SU-DHL-6 (cell line): ENCODE results near the gene FIBCD1.

Source experiments
- H2AFZ ChIP-seq: fragments of 200-600 bp; sonication (generic); 2 replicates; pipeline ENCODE4 v1.6.1; 2014; ENCODE audit warnings: low read depth, mild to moderate bottlenecking, moderate library complexity, mixed read lengths, antibody characterized with exemption, low read length; ENCODE audit not compliant: severe bottlenecking
- H3F3A ChIP-seq: fragments of 200-600 bp; shearing (Covaris generic); 2 replicates; pipeline ENCODE4 v1.6.0; 2016; ENCODE audit warnings: antibody characterized with exemption, mild to moderate bottlenecking; ENCODE audit not compliant: insufficient read depth
- H3K27ac ChIP-seq: fragments of 200-600 bp; sonication (generic); 2 replicates; pipeline ENCODE4 v1.5.1; 2016; ENCODE audit warnings: low read depth, mild to moderate bottlenecking, low read length, moderate library complexity, mixed read lengths
- H3K27me3 ChIP-seq: fragments of 200-600 bp; sonication (generic), shearing (Covaris generic); 2 replicates; pipeline ENCODE4 v1.6.0; 2014; ENCODE audit warnings: mild to moderate bottlenecking, low read length
- H3K36me3 ChIP-seq: fragments of 200-600 bp; sonication (generic); 2 replicates; pipeline ENCODE4 v1.6.1; 2014; ENCODE audit warnings: mild to moderate bottlenecking, low read length, mixed read lengths
- H3K4me2 ChIP-seq: fragments of 300-600, 200-600 bp; shearing (Covaris generic), sonication (generic); 2 replicates; pipeline ENCODE4 v1.6.0; 2014; ENCODE audit warnings: low read length, low read depth, mild to moderate bottlenecking; ENCODE audit not compliant: poor library complexity, severe bottlenecking
- H3K4me3 ChIP-seq: fragments of 200-600 bp; sonication (generic); 2 replicates; pipeline ENCODE4 v1.5.1; 2014; ENCODE audit warnings: antibody characterized with exemption, low read length, mild to moderate bottlenecking, mixed read lengths; ENCODE audit not compliant: insufficient read depth, poor library complexity, severe bottlenecking
- H3K79me2 ChIP-seq: fragments of 200-600 bp; sonication (generic); 2 replicates; pipeline ENCODE4 v1.6.1; 2014; ENCODE audit warnings: mild to moderate bottlenecking, low read length, moderate library complexity; ENCODE audit not compliant: insufficient read depth
- H3K9ac ChIP-seq: fragments of 200-600 bp; sonication (generic); 2 replicates; pipeline ENCODE4 v1.7.0; 2014; ENCODE audit warnings: mild to moderate bottlenecking, low read length
- H3K9me2 ChIP-seq: fragments of 200-600 bp; sonication (generic); replicated peaks from 2 replicates; pipeline ENCODE4 v1.6.1; 2014; ENCODE audit warnings: low read length; ENCODE audit not compliant: insufficient read depth
- H3K9me3 ChIP-seq: fragments of 200-600 bp; sonication (generic); 2 replicates; pipeline ENCODE4 v1.6.1; 2014; ENCODE audit warnings: low read length, mixed read lengths; ENCODE audit not compliant: insufficient read depth
- H4K20me1 ChIP-seq: fragments of 200-600 bp; sonication (generic); 2 replicates; pipeline ENCODE4 v1.6.1; 2014; ENCODE audit warnings: low read depth, mild to moderate bottlenecking, antibody characterized with exemption, low read length, moderate library complexity, mixed read lengths
- CTCF ChIP-seq: fragments of 200-600 bp; sonication (generic); IDR thresholded peaks from one replicate; pipeline ENCODE4 v1.5.1; 2017; ENCODE audit warnings: antibody characterized with exemption, mild to moderate bottlenecking, low read length, moderate library complexity; ENCODE audit not compliant: insufficient read depth, poor library complexity, severe bottlenecking
- EZH2phosphoT487 ChIP-seq: fragments of 200-600 bp; sonication (generic), shearing (Covaris generic); conservative IDR thresholded peaks from 2 replicates; pipeline ENCODE4 v1.6.1; 2018; ENCODE audit warnings: mild to moderate bottlenecking, antibody characterized with exemption, low read length, moderate library complexity, mixed read lengths

Gene FIBCD1

DNA sequence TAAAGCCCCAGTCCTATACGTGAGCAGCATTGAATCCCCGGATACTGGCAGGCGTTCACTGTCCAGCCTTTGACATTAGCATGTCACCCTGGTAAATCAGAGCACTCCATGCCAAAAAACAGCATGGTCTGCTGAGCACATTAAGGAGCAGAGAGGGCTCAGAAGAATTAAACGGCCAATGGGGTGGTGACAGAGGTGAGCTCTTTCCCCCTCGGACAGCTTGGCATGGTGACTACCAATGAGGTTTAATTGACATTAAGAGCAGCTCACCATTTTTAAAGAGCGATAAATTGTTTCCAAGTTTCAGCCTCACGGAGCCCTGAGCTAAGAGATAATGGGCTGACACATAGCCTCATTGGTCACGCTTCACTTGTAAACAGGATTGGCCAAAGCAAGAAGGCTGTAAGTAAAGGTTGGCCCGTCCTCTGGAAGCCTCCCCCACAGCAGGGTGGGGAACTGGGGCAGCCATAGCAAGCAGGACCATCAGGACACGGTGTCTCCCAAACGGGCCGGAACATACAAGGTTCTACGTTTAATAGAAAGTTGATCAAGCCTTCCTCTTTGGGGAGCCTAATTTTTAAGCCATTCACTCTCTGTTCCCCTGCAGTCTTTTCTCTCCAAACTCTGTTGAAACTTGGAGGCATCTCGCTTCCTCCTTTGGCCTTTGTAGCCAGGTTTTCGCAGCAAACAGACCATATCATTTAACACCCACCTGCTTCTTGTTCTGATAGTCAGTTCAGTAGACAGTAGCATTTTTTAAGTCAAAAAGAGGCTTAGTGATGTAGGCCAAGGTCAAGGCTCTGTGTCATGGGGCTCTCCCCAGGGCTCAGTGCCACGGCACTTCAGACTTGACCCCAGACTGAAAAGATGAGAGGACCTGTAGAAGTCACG is 68.3 kb downstream of the FIBCD1 start:
- Histone ChIP-seq H3K9ac (no peak overlapping the region), H3K4me2 (no peak overlapping the region), H3K4me3 (no peak overlapping the region), H3K27ac (no peak overlapping the region), H3K27me3 (no peaks in the 10 kb centered on the region), H3F3A (no peaks in the 10 kb centered on the region), H4K20me1 (no peaks in the 10 kb centered on the region), H2AFZ (no peak overlapping the region), H3K9me3 (no peaks in the 10 kb centered on the region), H3K79me2 (no peaks in the 10 kb centered on the region), H3K9me2 (no peaks in the 10 kb centered on the region), H3K36me3 (no peaks in the 10 kb centered on the region)
- TF ChIP-seq CTCF: no peak
- no peak for TF ChIP-seq EZH2phosphoT487

DNA sequence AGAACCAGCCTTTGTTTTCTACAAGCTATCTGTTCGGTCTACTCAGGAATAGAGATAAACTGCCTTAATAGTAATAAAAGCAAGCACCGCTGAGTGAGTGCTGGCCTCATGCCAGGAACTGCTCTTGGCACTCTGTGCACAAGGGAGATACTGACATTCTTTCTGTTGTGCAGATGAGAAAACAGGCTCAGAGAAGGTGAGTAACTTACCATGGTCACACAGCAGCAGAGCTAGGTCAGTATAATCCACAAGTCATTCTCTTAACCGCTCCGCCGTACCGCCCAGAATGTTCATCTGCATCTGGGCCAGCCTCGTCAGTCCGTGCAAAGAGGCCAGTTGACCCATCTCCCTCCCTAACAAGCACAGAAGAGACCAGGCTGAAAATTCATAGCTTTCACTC is 69.8 kb downstream of the FIBCD1 start:
- Histone ChIP-seq H3K9ac (no peak overlapping the region), H3K36me3 (no peaks in the 10 kb centered on the region), H3K79me2 (no peaks in the 10 kb centered on the region), H3K27ac (no peak overlapping the region), H3K9me2 (no peaks in the 10 kb centered on the region), H2AFZ (no peak overlapping the region), H3K9me3 (no peaks in the 10 kb centered on the region), H3F3A (no peaks in the 10 kb centered on the region), H3K4me2 (no peak overlapping the region), H3K27me3 (no peaks in the 10 kb centered on the region), H4K20me1 (no peaks in the 10 kb centered on the region), H3K4me3 (no peak overlapping the region)
- TF ChIP-seq CTCF (no peak), EZH2phosphoT487 (no peak)

DNA sequence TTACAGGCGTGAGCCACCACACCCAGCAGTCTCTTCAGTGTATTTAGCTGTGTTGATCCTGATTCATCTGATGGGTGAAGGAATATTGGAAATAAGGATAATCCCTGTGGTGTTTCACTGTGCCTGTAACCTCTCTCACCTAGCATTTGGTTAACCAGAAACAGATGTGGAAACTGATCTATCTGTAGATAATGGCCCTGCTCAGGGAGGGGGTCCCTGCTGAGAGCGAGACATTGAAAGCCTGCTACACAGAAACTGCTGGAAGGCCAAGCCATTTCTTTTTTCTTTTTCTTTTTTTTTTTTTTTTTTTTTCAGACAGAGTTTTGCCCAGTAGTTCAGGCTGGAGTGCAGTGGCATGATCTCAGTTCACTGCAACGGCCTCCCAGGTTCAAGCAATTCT is 70.8 kb downstream of the FIBCD1 start:
- no peaks in the 10 kb centered on the region for H3K9me2 ChIP-seq
- no peaks in the 10 kb centered on the region for H3K36me3 ChIP-seq
- H3K79me2 ChIP-seq: no peaks in the 10 kb centered on the region
- TF ChIP-seq EZH2phosphoT487 (no peak), CTCF (no peak)
- no peaks in the 10 kb centered on the region for H3F3A ChIP-seq
- H4K20me1 ChIP-seq: no peaks in the 10 kb centered on the region
- no peaks in the 10 kb centered on the region for H3K9me3 ChIP-seq
- no peak overlapping the region for H3K9ac ChIP-seq
- H3K27ac ChIP-seq: no peak overlapping the region
- no peaks in the 10 kb centered on the region for H3K27me3 ChIP-seq
- H2AFZ ChIP-seq: no peak overlapping the region
- no peak overlapping the region for H3K4me3 ChIP-seq
- H3K4me2 ChIP-seq: no peak overlapping the region
